HPDE6-E6E7 (cell line): ENCODE measurements around the gene MKX.

ENCODE experiments used
- DNase-seq: peaks from one replicate; pipeline ENCODE4 v3.0.0; 2011; ENCODE audit warnings: missing footprints; ENCODE audit errors: extremely low spot score

The MKX gene

GRCh38 chr10:27742195-27743011 is 3.2 kb downstream of the MKX start:
- DNase-seq, result no peak

- DNase-seq, result no peak
Measured at GRCh38 chr10:27741173-27742091, 4.2 kb downstream of the MKX start.

GRCh38 chr10:27736396-27736795 is 9.2 kb downstream of the MKX start:
- DNase-seq, result no peak

- DNase-seq, result no peak
Measured at GRCh38 chr10:27730041-27730440, 15.6 kb downstream of the MKX start.

GRCh38 chr10:27728338-27728737 is 17.3 kb downstream of the MKX start:
- DNase-seq, result no peak

- no peak for DNase-seq
Measured at GRCh38 chr10:27724287-27724686, 21.3 kb downstream of the MKX start.

GRCh38 chr10:27723436-27723835 is 22.2 kb downstream of the MKX start:
- no peak for DNase-seq

- no peak for DNase-seq
Measured at GRCh38 chr10:27720529-27720928, 25.1 kb downstream of the MKX start.

- no peak for DNase-seq
Measured at GRCh38 chr10:27719052-27719451, 26.6 kb downstream of the MKX start.

GRCh38 chr10:27717861-27718260 is 27.8 kb downstream of the MKX start:
- DNase-seq, result no peak

GRCh38 chr10:27717224-27717623 is 28.4 kb downstream of the MKX start:
- DNase-seq, result no peak

GRCh38 chr10:27716521-27716920 is 29.1 kb downstream of the MKX start:
- DNase-seq, result no peak

- DNase-seq, result no peak
Measured at GRCh38 chr10:27715505-27715904, 30.1 kb downstream of the MKX start.

GRCh38 chr10:27714349-27714748 is 31.3 kb downstream of the MKX start:
- DNase-seq, result no peak

GRCh38 chr10:27713941-27714340 is 31.7 kb downstream of the MKX start:
- no peak for DNase-seq

GRCh38 chr10:27710014-27710413 is 35.6 kb downstream of the MKX start:
- no peak for DNase-seq

- no peak for DNase-seq
Measured at GRCh38 chr10:27709304-27709703, 36.3 kb downstream of the MKX start.

- no peak for DNase-seq
Measured at GRCh38 chr10:27701938-27702537, 43.6 kb downstream of the MKX start.

GRCh38 chr10:27699776-27700175 is 45.8 kb downstream of the MKX start:
- DNase-seq, result no peak

GRCh38 chr10:27698961-27699360 is 46.7 kb downstream of the MKX start:
- DNase-seq, result no peak

GRCh38 chr10:27696466-27696865 is 49.2 kb downstream of the MKX start:
- no peak for DNase-seq

- no peak for DNase-seq
Measured at GRCh38 chr10:27695706-27696105, 49.9 kb downstream of the MKX start.
